GM08714 (cell line): Measurements from ENCODE around the gene PIK3R2.

Experiments
- H3K4me3 ChIP-seq: fragments of 200-500 bp; sonication (Bioruptor generic); 2 replicates; pipeline ENCODE4 v1.5.1; 2014; ENCODE audit warnings: mild to moderate bottlenecking, low read length, inconsistent platforms
- ZNF274 ChIP-seq: IDR thresholded peaks from 2 replicates; pipeline ENCODE4 v1.6.1; 2012; ENCODE audit warnings: mild to moderate bottlenecking, low read depth, low read length

PIK3R2 gene

DNA sequence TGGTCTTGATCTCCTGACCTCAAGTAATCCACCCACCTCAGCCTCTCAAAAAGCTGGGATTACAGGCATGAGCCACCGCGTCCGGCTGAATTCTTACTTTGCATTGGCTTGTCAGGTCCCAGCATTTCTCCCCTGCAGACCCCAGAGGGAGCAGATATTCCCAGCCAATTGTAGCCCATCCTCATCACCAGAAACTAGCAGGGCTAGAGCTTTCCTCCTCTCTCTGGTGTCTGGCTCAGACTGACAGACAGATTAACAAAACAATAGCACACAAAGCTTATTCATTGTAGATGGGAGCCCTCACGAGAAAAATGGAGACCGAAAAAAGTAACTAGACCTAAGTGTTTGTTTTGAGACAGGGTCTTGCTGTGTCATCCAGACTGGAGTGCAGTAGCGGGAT lies 32.6 kb downstream of the PIK3R2 start:
- H3K4me3 ChIP-seq: no peak overlapping the region

DNA sequence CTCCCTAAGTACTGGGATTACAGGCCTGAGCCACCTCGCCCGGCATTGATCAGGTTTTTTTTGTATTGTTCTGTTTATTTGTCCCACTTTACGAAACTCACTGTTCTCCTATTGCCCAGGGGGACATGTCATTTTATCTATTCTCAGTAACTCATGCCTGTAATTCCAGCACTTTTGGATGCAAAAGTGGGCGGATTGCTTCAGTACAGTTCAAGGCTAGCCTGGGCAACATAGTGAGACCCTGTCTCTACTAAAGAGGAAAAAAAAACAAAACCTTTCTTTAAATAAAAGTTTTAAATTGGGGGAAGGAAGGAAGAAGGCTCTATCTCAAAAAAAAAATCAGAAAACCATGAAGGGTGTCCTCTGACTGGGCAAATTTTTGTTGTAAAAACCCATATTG lies 37.3 kb downstream of the PIK3R2 start:
- H3K4me3 ChIP-seq: no peak overlapping the region
- TF ChIP-seq ZNF274: no peak

More for the DNA sequence above, 32.6 kb downstream of the PIK3R2 start:
- no peak for TF ChIP-seq ZNF274

GRCh38 chr19:18191640-18192062 lies 38.7 kb downstream of the PIK3R2 start:
- TF ChIP-seq ZNF274: no peak
- H3K4me3 ChIP-seq: 0 out of 2 replicates have a peak overlapping the region, but pooled peaks have one; percentile 4

- peak within 1 kb of the TSS; percentile 74 for H3K4me3 ChIP-seq
- TF ChIP-seq ZNF274: no peak
Measured at GRCh38 chr19:18192673-18193387, 39.9 kb downstream of the PIK3R2 start, which contains the start of gene MPV17L2. TSS of gene MPV17L2 (plus strand) at chr19:18193218. CDS start at chr19:18193282, 64 bp downstream.

DNA sequence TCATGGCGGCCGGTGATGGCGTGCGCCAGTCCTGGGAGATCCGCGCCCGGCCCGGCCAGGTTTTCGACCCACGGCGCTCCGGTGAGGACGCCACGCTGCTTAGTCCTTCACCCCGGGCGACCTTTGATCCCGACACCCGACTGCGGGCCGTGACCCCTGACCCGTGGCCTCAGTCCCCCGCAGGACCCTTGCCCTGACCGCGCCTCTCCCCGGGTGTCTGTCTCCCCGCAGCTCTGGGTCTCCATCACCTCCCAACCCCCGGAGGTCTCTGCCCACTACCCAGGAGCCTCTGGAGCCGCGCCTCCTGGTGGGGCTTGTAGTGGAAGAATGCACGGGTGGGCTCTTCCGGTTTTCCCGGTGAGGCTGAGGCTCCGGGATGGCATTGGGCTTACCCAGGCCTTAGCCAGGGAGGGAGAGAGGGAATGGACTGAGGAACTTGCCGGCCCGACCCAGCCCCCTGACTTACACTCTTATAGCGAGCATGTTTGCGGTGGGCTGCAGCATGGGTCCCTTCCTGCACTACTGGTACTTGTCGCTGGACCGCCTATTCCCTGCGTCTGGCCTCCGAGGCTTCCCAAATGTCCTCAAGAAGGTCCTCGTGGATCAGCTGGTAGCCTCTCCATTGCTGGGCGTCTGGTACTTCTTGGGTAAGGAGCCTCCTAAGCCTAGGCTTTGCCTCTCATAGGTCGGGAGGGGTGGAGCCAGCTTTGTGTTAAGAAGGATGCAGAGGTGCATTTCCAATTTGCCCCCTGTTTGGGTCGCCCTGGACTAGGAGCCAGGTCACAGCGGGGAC lies 40.6 kb downstream of the PIK3R2 start:
- no peak for TF ChIP-seq ZNF274
- H3K4me3 ChIP-seq: peak overlapping the region; percentile 74

GRCh38 chr19:18194181-18194530 lies 41.2 kb downstream of the PIK3R2 start:
- H3K4me3 ChIP-seq: peak overlapping the region; percentile 74; the same call in 1 of the 2 replicates
- no peak for TF ChIP-seq ZNF274

DNA sequence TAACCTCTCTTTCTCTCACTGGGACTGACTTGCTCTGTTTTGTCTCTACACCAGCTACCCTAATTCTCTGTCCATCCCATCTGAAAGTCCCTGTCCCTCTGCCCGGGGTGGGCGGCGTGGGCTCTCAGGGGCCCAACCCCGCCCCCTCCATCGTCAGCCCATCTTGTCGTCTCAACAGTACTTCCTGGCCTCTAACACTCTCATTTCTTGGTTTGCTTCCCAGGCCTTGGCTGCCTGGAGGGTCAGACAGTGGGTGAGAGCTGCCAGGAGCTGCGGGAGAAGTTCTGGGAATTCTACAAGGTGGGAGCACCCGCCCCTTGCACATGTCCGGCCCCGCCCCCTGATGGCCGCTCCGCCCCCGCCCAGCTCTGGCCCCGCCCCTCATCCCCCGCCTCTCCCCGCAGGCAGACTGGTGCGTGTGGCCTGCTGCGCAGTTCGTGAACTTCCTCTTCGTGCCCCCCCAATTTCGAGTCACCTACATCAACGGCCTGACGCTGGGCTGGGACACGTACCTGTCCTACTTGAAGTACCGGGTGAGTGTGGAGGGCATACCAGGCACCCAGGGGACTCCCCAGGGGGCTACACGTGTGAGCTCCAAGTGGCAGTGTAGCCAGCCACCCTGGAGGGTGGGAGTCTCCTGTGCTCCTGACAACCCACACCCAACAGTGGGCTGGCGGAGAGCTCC lies 41.7 kb downstream of the PIK3R2 start:
- TF ChIP-seq ZNF274: no peak
- peak overlapping the region; percentile 74; the same call in 1 of the 2 replicates for H3K4me3 ChIP-seq

DNA sequence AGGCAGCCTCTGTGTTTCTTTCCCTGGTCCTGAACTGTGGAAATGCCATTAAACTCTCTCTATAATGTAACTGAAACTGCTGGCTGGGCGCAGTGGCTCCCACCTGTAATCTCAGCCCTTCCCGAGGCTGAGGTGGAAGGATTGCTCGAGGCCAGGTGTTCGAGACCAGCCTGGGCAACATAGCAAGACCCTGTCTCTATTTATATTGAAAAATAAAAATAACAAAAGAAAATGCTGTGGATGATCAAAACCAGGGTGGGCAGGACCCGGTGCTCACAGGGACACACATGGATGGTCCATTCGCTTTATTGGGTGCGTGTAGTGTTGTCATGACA lies 43.5 kb downstream of the PIK3R2 start:
- TF ChIP-seq ZNF274: no peak

GRCh38 chr19:18197306-18197705 lies 44.3 kb downstream of the PIK3R2 start:
- H3K4me3 ChIP-seq: no peak overlapping the region
- TF ChIP-seq ZNF274: no peak

More for the DNA sequence above, 43.5 kb downstream of the PIK3R2 start:
- no peak overlapping the region for H3K4me3 ChIP-seq

DNA sequence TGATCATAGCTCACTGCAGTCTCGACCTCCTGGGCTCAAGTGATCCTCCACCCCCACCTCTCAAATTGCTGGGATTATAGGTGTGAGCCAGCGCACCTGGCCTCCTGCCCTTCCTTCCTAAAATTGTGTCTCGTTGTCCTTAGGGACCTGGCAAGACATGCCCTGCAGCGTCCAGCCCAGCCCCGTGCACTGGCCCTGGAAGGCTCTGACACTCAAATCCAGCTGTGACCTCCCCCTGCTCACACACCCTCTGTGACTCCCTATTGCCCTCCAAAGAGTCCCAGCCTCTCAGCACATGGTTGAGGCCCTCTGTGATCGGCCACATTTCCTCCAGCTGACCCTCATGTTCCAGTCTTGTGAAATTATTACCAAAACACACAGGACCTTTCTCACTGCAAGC lies 45.0 kb downstream of the PIK3R2 start:
- TF ChIP-seq ZNF274: no peak
- H3K4me3 ChIP-seq: no peak overlapping the region

DNA sequence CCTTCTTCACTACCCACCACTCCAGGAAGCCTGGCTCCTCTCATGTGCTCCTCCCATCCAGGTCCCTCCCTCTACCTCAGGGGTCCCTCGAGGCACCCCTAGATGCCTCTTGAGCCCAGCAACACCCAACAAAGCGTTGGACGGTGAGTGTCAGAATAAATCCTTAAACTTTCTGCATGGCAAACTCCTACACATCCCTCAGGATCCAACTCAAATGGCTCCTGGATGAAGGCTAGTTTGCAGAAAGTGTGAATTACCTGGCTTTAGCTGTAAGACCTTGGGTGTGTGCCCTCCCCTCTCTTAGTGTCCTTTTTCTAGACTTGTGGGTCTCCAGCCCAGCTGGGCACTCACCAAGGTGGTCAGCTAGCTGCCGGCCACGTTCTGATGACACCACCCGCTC lies 45.4 kb downstream of the PIK3R2 start:
- H3K4me3 ChIP-seq: no peak overlapping the region
- no peak for TF ChIP-seq ZNF274

DNA sequence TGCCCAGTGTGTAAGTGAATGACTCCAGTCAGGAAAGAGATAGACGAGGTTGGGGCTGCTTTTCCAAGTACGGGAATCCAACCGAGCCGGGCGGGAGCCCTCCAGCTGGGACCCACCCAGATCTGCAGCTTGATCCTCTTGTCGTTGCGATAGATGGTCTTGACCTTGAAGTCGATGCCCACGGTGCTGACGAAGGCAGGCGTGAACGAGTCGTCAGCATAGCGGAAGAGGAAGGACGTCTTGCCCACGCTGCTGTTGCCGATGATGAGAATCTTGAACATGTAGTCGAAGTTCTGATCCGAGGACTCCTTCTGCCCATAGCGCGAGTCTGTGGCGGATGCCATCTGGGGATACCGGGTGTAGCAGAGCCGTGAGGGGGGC lies 49.4 kb downstream of the PIK3R2 start:
- no peak for TF ChIP-seq ZNF274
- no peak overlapping the region for H3K4me3 ChIP-seq

- TF ChIP-seq ZNF274: no peak
- peak overlapping the region; percentile 65; the same call in 1 of the 2 replicates for H3K4me3 ChIP-seq
Measured at GRCh38 chr19:18202778-18203407, 49.9 kb downstream of the PIK3R2 start.

GRCh38 chr19:18203408-18203862 lies 50.5 kb downstream of the PIK3R2 start:
- TF ChIP-seq ZNF274: no peak
- H3K4me3 ChIP-seq: peak overlapping the region; percentile 65; the same call in 1 of the 2 replicates
